K562 (cell line): Measurements from ENCODE around the gene CTCFL. TPM values are rescaled to one million over a fixed set of nuclear protein-coding genes. Genes with fewer than 3 reads are reported as not detected.

ENCODE experiments used
- ATAC-seq: fragments of 200-7000 bp; cut with Tn5 transposase; 3 replicates; pipeline ENCODE4 v1.9.1; 2020; ENCODE audit warnings: moderate library complexity
- BruUV-seq: library from RNA; stranded (reverse); fragments of 400-500 nt; replicated peaks from 2 replicates; lab custom pipeline; 2021; lab: Mats Ljungman, UMichigan
- CTCF ChIA-PET: fragments of 300-600 bp; formaldehyde crosslinking; extraction: SDS; loops from one replicate; lab custom pipeline; 2021; ENCODE audit warnings: low intra/inter-chr PET ratio; lab: Yijun Ruan, JAX
- POLR2A ChIA-PET: fragments of 300-600, 350-650 bp; sonication (Branson Sonifier 250); formaldehyde crosslinking; extraction: SDS; loops from one replicate; lab custom pipeline; 2021; ENCODE audit warnings: antibody characterized with exemption, inconsistent platforms; lab: Yijun Ruan, JAX
- DNase-seq, 4 experiments: peaks; one replicate each; pipeline versions ENCODE4 v3.0.0 to v3.0.0-alpha.2; 2011 to 2018; ENCODE audit warnings: low spot score in 3 of 4, mixed read lengths in 3 of 4; ENCODE audit errors: extremely low read depth in 1 of 4
- FAIRE-seq: peaks from 2 replicates; lab custom pipeline; 2011; peaks lifted over from hg19 to GRCh38; lab: Jason Lieb, UNC
- H2AFZ ChIP-seq: 2 replicates; pipeline ENCODE4 v1.6.0; 2011; ENCODE audit warnings: low read depth, low read length, control low read depth, inconsistent platforms
- H3K27ac ChIP-seq: fragments of 200-600 bp; 3 replicates; pipeline ENCODE4 v1.8.0; 2011; ENCODE audit warnings: low read depth, mild to moderate bottlenecking, control low read depth, inconsistent platforms, low read length, moderate library complexity, mixed read lengths; ENCODE audit errors: extremely low read depth
- H3K27me3 ChIP-seq, 2 experiments: fragments of 300-600 bp in 1 of 2; 2 replicates in 1 of 2; 3 replicates in 1 of 2; pipeline versions ENCODE4 v1.6.0 to v1.8.0; 2011; ENCODE audit warnings: inconsistent platforms in 2 of 2, low read length in 2 of 2, mild to moderate bottlenecking in 1 of 2, mixed read lengths in 1 of 2, moderate library complexity in 1 of 2; ENCODE audit not compliant: control insufficient read depth in 2 of 2, insufficient read depth in 2 of 2
- H3K36me3 ChIP-seq: fragments of 300-600 bp; 3 replicates; pipeline ENCODE4 v1.8.0; 2011; ENCODE audit warnings: mild to moderate bottlenecking, low read length, inconsistent platforms; ENCODE audit not compliant: control insufficient read depth, insufficient read depth
- H3K4me1 ChIP-seq, 2 experiments: fragments of 200-600 bp in 1 of 2; replicated peaks in 1 of 2; 2 replicates in 1 of 2; 3 replicates in 1 of 2; pipeline versions ENCODE4 v1.5.1 to v1.8.0; 2011; ENCODE audit warnings: inconsistent platforms in 2 of 2, low read length in 2 of 2, mild to moderate bottlenecking in 1 of 2, mixed read lengths in 1 of 2, moderate library complexity in 1 of 2; ENCODE audit not compliant: control insufficient read depth in 2 of 2, insufficient read depth in 2 of 2
- H3K4me2 ChIP-seq: 2 replicates; pipeline ENCODE4 v1.6.1; 2011; ENCODE audit warnings: low read length, control low read depth, inconsistent platforms, mixed read lengths; ENCODE audit not compliant: insufficient read depth
- H3K4me3 ChIP-seq: fragments of 200-600 bp; sonication (generic), shearing (Covaris generic); 2 replicates; pipeline ENCODE4 v1.5.1; 2016; ENCODE audit warnings: control low read depth, inconsistent platforms
- H3K79me2 ChIP-seq: fragments of 200-600 bp; 3 replicates; pipeline ENCODE4 v1.8.0; 2011; ENCODE audit warnings: low read length, inconsistent platforms; ENCODE audit not compliant: control insufficient read depth, insufficient read depth
- H3K9ac ChIP-seq, 2 experiments: 2 replicates each; pipeline versions ENCODE4 v1.6.0 to v1.6.1; 2011; ENCODE audit warnings: low read depth in 2 of 2, low read length in 2 of 2, control low read depth in 1 of 2, inconsistent platforms in 1 of 2, mild to moderate bottlenecking in 1 of 2, mixed read lengths in 1 of 2; ENCODE audit not compliant: insufficient read depth in 1 of 2
- H3K9me1 ChIP-seq: one replicate; pipeline ENCODE4 v1.6.0; 2011; ENCODE audit warnings: inconsistent platforms, mild to moderate bottlenecking, low read length, moderate library complexity; ENCODE audit not compliant: control insufficient read depth, insufficient read depth
- H3K9me3 ChIP-seq: replicated peaks from 2 replicates; pipeline ENCODE4 v1.5.1; 2011; ENCODE audit warnings: low read depth, low read length, inconsistent platforms; ENCODE audit not compliant: control insufficient read depth, insufficient read depth
- H4K20me1 ChIP-seq: replicated peaks from 2 replicates; pipeline ENCODE4 v1.6.1; 2011; ENCODE audit warnings: low read length, inconsistent platforms, mixed read lengths; ENCODE audit not compliant: control insufficient read depth, insufficient read depth
- ARID1B ChIP-seq: fragments of 450-650 bp; IDR thresholded peaks from 2 replicates; pipeline ENCODE4 v1.6.1; 2016; ENCODE audit warnings: antibody characterized with exemption, mild to moderate bottlenecking, inconsistent platforms
- CUX1 ChIP-seq: fragments of 200-800 bp; sonication (Bioruptor generic); IDR thresholded peaks from 2 replicates; pipeline ENCODE4 v1.6.1; 2016; ENCODE audit warnings: missing genetic modification characterization, missing compliant biosample characterization
- EP300 ChIP-seq: IDR thresholded peaks from 2 replicates; pipeline ENCODE4 v1.6.1; 2012; ENCODE audit warnings: low read length, improper control_type of control experiment
- GABPB1 ChIP-seq: sonication (generic); formaldehyde crosslinking; IDR thresholded peaks from 2 replicates; pipeline ENCODE4 v1.8.0; 2022; ENCODE audit warnings: mild to moderate bottlenecking, missing genetic modification reagents
- HDAC8 ChIP-seq: fragments of 450-650 bp; IDR thresholded peaks from 2 replicates; pipeline ENCODE4 v1.6.1; 2016; ENCODE audit warnings: mild to moderate bottlenecking, missing genetic modification characterization, moderate library complexity, missing compliant biosample characterization
- PURB ChIP-seq: sonication (generic); formaldehyde crosslinking; IDR thresholded peaks from 2 replicates; pipeline ENCODE4 v1.9.0; 2021; ENCODE audit warnings: low read depth, mild to moderate bottlenecking, missing genetic modification reagents
- TRIM25 ChIP-seq: fragments of 450-650 bp; IDR thresholded peaks from 2 replicates; pipeline ENCODE4 v1.7.0; 2016; ENCODE audit warnings: borderline replicate concordance
- ZFP30 ChIP-seq: fragments of 250-450 bp; sonication (Bioruptor Pico); IDR thresholded peaks from 2 replicates; pipeline ENCODE4 v1.8.0; 2022; ENCODE audit warnings: moderate library complexity, mild to moderate bottlenecking, inconsistent platforms, borderline replicate concordance
- ZNF263 ChIP-seq: sonication (generic); formaldehyde crosslinking; IDR thresholded peaks from 2 replicates; pipeline ENCODE4 v1.8.0; 2022; ENCODE audit warnings: mild to moderate bottlenecking, missing genetic modification reagents, borderline replicate concordance
- WGBS: fragments of 100-300 bp; shearing (Covaris generic); methylation state at CpG from one replicate; pipeline ENCODE4 v1.1.6; 2016; ENCODE audit warnings: low coverage, mixed read lengths; ENCODE audit not compliant: insufficient coverage; ENCODE audit errors: missing lambda C conversion rate; 5-methylcytosine and 5-hydroxymethylcytosine counted together
- in situ Hi-C: fragments of 300-500 bp; cut with MboI; formaldehyde crosslinking; loops from 4 replicates; pipeline ENCODE4 v1.15.0; 2018; ENCODE audit warnings: inconsistent platforms, mixed read lengths
- intact Hi-C: fragments of 100-400 bp; cut with micrococcal nuclease; formaldehyde crosslinking; loops from 2 replicates; pipeline ENCODE4 v1.14.2; 2022
- polyA plus RNA-seq, 8 experiments: library from polyadenylated mRNA; depleted of rRNA in 4 of 8; stranded (reverse) in 5 of 8; unstranded in 3 of 8; fragments of >200 nt; fragmentation: Nextera tagmentation in 2 of 8; fragmentation: Illumina TruSeq in 1 of 8; extraction: Ambion mirVana in 2 of 8; extraction: Trizol in 1 of 8; gene quantifications; 2 replicates each; pipeline versions ENCODE4 v1.2.1 to v1.2.3, GENCODE V29; 2011 to 2014; ENCODE audit warnings: inconsistent platforms in 1 of 8, missing spikeins in 1 of 8
- total RNA-seq, 7 experiments: library from RNA; depleted of rRNA in 6 of 7; stranded (reverse); fragments of >200 nt in 6 of 7; fragmentation: Illumina TruSeq in 2 of 7; extraction: Trizol in 2 of 7; gene quantifications; 2 replicates each; pipeline versions ENCODE4 v1.2.1 to v1.2.3, GENCODE V29; 2011 to 2021; ENCODE audit warnings: low replicate concordance in 1 of 7
- TF ChIP-seq, protein P1 (sequence below): sonication (generic); formaldehyde crosslinking; IDR thresholded peaks from 2 replicates; pipeline ENCODE4 v1.8.0; 2022; ENCODE audit warnings: mild to moderate bottlenecking, missing genetic modification reagents

CTCFL gene
- total and polyA plus RNA-seq, 9 of the 15 experiments (the other 6 are each of a cell fraction or from before 2014, with no cell fraction given): 42.4 to 188 (median 111) TPM

- FAIRE-seq (no peak), DNase-seq (no peak), ATAC-seq (no peak)
- in situ Hi-C loops: no loop called here
- intact Hi-C loops: no loop called here
- H3K27ac ChIP-seq: no peak overlapping the region
- ChIA-PET POLR2A (interaction anchor here (0.5 to 1.0 kb wide), 2 partner anchors 59 to 127 kb away, joined by 3 read pairs; no protein-coding TSS in a partner anchor), CTCF (interaction anchor here (0.5 to 5.2 kb wide), 2 partner anchors 77 to 930 kb away, joined by 3 to 82 read pairs; no protein-coding TSS in a partner anchor)
- peaks cover 4% of the 10 kb centered on the region; the same call in 1 of the 2 replicates for H4K20me1 ChIP-seq
- no peak overlapping the region for H3K9ac ChIP-seq
- BruUV-seq: no TSS peak
- 93% methylated on average over 5 of the region's 5 CpGs for whole genome bisulfite sequencing
- H3K4me3 ChIP-seq: no peak overlapping the region
- H2AFZ ChIP-seq: no peak overlapping the region
- H3K79me2 ChIP-seq: peaks cover 38% of the 10 kb centered on the region
- H3K9me1 ChIP-seq: no peaks in the 10 kb centered on the region
- H3K4me1 ChIP-seq: peaks cover 0 to 19% of the 10 kb centered on the region in 2 experiments; a peak in 2 of 5 replicates
- H3K9me3 ChIP-seq: no peaks in the 10 kb centered on the region
- H3K27me3 ChIP-seq: no peaks in the 10 kb centered on the region
- peaks cover 99% of the 10 kb centered on the region for H3K36me3 ChIP-seq
- H3K4me2 ChIP-seq: no peak overlapping the region
- TF ChIP-seq PURB (CRISPR knock-in tag) (no peak), ARID1B (no peak), ZFP30 (CRISPR knock-in tag) (no peak), EP300 (no peak), HDAC8 (no peak), GABPB1 (CRISPR knock-in tag) (no peak), CUX1 (CRISPR knock-in tag) (no peak), ZNF263 (CRISPR knock-in tag) (no peak), TRIM25 (no peak)
- TF ChIP-seq, protein P1, sequence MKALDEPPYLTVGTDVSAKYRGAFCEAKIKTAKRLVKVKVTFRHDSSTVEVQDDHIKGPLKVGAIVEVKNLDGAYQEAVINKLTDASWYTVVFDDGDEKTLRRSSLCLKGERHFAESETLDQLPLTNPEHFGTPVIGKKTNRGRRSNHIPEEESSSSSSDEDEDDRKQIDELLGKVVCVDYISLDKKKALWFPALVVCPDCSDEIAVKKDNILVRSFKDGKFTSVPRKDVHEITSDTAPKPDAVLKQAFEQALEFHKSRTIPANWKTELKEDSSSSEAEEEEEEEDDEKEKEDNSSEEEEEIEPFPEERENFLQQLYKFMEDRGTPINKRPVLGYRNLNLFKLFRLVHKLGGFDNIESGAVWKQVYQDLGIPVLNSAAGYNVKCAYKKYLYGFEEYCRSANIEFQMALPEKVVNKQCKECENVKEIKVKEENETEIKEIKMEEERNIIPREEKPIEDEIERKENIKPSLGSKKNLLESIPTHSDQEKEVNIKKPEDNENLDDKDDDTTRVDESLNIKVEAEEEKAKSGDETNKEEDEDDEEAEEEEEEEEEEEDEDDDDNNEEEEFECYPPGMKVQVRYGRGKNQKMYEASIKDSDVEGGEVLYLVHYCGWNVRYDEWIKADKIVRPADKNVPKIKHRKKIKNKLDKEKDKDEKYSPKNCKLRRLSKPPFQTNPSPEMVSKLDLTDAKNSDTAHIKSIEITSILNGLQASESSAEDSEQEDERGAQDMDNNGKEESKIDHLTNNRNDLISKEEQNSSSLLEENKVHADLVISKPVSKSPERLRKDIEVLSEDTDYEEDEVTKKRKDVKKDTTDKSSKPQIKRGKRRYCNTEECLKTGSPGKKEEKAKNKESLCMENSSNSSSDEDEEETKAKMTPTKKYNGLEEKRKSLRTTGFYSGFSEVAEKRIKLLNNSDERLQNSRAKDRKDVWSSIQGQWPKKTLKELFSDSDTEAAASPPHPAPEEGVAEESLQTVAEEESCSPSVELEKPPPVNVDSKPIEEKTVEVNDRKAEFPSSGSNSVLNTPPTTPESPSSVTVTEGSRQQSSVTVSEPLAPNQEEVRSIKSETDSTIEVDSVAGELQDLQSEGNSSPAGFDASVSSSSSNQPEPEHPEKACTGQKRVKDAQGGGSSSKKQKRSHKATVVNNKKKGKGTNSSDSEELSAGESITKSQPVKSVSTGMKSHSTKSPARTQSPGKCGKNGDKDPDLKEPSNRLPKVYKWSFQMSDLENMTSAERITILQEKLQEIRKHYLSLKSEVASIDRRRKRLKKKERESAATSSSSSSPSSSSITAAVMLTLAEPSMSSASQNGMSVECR (CRISPR knock-in tag): no peak
Measured at GRCh38 chr20:57517904-57518303, 7.0 kb downstream of the CTCFL start.
